A673 (cell line): ENCODE measurements around the gene SCRN1.

Experiments used
- EZH2 ChIP-seq: fragments of 200-600 bp; sonication (generic); IDR thresholded peaks from 2 replicates; pipeline ENCODE4 v1.6.1; 2017; ENCODE audit warnings: borderline replicate concordance, low read depth, mild to moderate bottlenecking, mixed read lengths, antibody characterized with exemption, low read length; ENCODE audit not compliant: poor library complexity, severe bottlenecking
- TF ChIP-seq, protein P1 (sequence below): fragments of 300-800, 200-600 bp; sonication (generic); conservative IDR thresholded peaks from 2 replicates; pipeline ENCODE4 v1.5.1; 2017; ENCODE audit warnings: low read depth, mild to moderate bottlenecking, antibody characterized with exemption, low read length, moderate library complexity, mixed read lengths

DNA sequence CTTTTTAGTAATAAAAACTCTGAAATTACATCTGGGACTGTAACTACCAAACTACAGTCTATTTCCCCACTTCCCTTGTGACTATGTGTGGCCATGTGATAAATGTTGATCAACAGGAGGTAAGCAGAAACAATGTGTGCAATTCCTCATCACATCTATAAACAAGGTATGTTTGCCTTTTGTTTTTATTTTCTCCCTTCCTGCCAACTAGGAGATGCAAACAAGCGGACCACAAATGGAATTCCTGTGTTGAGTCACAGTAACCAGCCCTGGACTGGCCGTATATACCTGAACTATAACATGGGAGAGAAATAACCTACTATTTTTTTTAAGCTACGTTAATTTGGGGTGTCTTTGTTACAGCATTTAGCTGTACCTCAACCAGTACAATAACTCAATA lies 52.5 kb downstream of the SCRN1 start:
- no peak for TF ChIP-seq EZH2
- TF ChIP-seq, protein P1, sequence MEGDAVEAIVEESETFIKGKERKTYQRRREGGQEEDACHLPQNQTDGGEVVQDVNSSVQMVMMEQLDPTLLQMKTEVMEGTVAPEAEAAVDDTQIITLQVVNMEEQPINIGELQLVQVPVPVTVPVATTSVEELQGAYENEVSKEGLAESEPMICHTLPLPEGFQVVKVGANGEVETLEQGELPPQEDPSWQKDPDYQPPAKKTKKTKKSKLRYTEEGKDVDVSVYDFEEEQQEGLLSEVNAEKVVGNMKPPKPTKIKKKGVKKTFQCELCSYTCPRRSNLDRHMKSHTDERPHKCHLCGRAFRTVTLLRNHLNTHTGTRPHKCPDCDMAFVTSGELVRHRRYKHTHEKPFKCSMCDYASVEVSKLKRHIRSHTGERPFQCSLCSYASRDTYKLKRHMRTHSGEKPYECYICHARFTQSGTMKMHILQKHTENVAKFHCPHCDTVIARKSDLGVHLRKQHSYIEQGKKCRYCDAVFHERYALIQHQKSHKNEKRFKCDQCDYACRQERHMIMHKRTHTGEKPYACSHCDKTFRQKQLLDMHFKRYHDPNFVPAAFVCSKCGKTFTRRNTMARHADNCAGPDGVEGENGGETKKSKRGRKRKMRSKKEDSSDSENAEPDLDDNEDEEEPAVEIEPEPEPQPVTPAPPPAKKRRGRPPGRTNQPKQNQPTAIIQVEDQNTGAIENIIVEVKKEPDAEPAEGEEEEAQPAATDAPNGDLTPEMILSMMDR, result no peak
